ENCODE results near the gene COQ2.
"Not testable (repeated sequence)": the region's sequence is repeated elsewhere in the genome, so short reads cannot be mapped to it uniquely, and the experiment has no call there.

COQ2 gene

DNA sequence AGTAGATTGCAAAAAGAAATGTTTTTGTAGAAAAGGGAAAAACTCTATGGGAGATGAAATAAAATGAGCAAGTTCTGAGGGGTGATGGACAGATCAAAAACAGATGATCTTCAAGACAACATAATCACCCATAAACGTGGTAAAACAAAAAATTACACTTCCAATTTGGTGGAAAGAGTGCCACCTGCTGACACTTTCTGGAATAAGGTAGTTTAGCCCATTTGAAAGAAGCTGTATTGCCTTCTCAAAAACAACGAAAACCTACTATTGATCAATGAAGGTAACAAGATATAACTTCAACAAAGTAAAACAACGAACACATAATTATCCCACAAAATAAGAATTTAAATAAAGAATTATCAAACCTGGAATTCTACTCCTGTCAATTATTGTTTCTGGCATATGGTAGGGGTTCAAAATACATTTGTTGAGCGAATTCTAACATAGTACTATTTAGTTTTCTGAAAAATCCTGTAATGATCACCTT lies 2.5 kb downstream of the COQ2 start:
- peak; percentile 27 for DNase-seq

DNA sequence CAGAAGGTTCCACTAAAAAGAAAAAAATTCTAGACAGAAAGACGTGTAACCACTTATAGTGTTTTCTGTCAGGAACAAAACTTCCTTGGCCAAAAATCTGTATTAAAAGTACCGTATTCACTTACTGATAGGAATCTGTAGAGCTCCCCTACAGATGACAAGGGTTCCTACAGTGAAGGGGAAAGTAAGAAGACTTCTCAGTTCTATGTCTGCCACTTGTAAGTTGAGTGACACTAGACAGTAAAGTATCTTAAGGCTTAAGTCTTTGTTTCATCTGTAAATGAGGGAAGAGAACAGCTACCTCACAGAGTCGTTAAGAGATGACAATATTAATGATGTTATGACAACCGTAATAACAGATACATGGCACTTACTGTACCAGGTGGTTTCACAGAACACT lies 3.3 kb downstream of the COQ2 start:
- no peak for DNase-seq

DNA sequence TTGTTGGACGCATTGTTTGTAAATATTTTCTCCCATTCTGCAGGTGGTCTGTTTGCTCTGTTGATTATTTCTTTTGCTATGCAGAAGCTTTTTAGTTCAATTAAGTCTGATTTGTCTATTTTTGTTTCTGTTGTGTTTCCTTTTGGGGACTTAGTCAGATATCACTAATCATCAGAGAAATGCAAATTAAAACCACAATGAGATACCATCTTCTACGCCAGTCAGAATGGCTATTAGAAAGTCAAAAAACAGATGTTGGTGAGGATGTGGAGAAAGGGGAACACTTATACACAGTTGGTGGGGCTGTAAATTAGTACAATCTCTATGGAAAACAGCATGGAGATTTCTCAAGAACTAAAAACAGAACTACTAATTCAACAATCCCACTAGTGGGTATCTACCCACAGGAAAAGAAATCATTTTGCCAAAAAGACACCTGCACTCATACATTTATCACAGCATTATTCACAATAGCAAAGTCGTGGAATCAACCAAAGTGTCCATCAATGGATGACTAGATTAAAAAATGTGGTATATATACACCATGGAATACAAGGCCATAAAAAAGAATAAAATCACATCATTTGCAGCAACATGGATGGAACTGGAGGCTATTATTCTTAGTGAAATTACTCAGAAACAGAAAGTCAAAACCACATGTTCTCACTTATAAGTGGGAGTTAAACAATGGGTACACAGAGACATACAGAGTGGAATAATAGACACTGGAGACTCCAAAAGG lies 8.1 kb downstream of the COQ2 start:
- no peak for DNase-seq

DNA sequence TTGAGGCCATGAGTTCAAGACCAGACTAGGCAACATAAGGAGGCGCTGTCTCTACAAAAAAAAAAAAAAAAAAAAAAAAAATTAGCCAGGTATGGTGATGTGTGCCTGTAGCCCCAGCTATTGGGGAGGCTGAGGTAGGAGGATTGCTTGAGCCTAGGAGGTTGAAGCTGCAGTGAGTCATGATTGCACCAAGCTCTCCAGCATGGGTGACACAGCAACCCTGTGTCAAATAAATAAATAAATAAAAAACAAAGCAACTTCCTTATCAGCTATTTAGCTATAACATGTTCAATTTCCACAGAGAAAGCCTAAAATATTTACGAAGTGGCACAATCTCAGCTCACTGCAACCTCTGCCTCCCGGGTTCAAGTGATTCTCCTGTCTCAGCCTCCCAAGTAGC lies 10.7 kb downstream of the COQ2 start:
- not testable (repeated sequence) for DNase-seq

DNA sequence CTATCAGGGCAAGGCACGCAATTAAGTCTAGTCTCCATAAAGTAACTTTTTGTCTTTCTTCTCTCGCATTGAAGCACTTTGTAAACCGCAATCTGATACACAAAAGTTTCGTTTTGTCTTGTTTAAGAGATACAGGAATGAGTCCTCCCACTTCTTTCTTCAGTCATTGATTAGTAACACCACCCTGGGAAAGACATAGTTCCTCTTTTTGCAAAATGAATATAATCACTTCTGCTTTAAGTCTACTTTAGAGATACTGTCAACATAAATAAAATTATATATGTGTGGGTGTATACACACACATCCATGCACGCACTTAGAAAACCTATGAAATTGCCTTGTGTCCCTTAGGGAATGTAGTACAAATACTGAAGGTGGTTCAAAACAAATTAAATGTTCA lies 11.7 kb downstream of the COQ2 start:
- DNase-seq, result no peak

DNA sequence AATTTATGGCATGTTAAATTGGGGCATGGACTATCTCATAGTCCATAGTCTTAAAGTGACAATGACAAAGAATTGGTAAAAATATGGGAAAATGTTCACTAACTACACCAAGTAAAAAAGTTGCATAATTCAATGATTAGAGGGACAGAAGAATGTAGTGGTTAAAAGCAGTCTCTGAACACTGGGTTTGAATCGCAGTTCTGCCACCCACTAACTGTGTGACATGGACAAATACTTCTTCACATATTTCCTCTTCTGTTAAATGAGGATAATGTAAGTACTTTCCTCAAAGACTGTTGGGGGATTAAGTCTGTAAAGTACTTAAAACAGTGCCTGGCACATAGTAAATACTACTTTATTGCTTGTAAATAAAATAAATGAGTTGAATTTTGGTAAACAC lies 15.3 kb downstream of the COQ2 start:
- DNase-seq, result no peak

DNA sequence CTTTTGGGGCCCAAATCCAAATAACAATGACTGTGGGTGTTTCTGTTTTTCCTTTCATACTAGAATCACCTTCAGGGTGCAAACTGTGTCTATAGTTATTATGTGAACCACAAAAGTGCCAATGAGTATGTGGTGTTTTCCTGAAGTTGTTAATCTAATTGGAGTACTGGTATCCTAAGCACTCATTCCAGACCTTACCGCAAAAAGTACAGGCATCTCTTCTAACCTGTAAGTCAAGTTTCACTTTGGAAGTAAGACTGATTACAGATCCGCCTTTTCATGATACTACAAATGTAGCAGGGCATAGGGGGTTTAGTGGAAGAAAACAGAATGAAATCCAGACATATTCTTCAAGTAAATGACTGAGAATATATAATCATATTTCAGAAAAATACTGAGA lies 16.1 kb downstream of the COQ2 start:
- no peak for DNase-seq

DNA sequence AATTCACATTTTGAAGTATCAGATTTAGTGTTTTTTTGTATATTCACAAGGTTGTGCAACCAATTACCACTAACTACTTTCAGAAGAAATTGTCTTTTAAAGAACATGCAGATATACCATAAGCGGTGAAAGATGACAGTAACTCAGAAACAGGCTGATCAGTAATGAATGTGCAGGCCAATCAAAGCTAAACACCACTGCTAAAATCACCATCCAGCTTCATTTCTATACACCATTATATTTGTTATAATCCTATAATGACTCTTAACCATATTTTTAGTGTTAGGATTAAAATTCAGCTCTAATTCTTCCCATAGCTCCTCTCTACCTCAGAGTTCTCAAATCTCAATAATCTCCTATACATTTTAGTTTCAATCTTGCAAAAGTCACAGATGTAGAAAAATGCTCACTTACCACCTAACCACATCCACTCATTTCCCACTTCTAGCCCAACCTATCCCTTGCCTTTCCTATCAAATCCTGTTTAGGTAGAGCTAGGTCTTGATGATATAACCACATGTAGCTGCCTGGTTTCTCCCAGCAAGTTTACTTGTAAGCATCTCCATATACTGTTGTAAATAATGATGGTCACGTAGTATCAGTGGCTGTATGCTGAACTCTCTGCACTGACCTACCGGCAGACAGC lies 16.6 kb downstream of the COQ2 start:
- DNase-seq, result no peak

DNA sequence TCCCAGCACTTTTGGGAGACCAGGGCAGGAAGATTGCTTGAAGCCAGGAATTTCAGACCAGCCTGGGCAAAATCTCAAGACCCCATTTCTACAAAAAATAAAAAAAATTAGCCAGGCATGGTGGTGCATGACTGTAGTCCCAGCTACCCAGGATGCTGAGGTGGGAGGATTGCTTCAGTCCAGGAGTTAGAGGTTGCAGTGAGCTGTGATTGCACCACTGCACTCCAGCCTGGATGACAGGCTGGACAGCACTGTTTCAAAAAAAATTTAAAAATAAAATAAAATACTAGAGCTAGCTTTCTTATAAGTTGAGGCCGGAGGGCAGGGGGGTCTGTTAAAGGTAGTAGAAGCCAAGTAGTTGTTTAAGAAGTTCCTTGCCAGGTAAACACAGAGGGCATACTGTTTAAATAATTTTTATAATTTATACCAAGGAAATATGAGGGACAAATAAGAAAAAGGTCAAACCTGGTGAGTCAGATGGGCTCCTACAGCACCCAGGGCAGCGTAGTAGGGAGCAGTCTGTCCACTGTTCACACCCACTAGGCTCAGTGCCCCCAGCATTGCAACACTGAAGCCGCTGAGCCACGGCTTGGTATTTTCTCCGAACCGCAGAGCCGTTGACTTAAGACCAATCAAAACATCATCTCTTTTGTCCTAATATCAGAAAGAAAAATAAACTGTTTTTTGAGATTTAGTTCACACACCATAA lies 17.3 kb downstream of the COQ2 start:
- DNase-seq, result no peak

DNA sequence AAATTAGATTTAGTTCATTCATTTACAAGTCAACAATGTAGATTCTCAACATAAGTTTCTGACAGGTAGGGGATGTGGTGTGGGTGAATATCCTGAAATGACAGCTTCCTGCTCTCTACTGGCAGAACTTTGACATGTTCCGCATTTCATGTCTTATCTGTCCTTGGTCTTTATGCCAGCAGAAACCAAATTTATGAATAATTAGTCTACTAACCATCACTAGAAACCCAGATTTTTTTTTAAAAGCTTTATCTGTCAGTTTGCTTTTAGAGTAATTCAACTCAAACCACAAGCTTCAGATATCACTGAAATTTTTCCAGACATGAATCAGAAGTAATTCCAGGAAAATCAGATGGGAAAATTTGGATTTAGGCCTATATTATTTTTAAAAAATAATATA lies 17.9 kb downstream of the COQ2 start:
- DNase-seq, result no peak

DNA sequence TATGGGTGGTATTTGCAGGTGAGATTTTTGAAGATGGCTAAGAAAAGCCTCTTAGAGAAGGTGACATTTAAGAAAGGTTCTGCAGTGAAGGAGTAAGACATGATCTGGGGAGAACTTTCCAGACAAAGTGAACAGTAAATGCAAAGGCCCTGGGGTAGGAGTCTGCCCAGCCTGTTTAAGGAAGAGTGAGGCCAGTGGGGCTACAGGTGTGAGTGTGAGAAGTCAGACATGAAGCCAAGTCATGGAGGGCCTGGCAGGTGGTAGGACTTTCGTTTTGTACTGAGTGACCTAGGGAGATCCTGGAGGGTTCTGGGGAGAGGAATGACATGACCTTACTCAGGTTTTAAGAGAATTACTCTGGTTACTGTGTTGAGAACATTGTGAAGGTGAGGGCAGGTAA lies 21.5 kb downstream of the COQ2 start:
- no peak for DNase-seq

DNA sequence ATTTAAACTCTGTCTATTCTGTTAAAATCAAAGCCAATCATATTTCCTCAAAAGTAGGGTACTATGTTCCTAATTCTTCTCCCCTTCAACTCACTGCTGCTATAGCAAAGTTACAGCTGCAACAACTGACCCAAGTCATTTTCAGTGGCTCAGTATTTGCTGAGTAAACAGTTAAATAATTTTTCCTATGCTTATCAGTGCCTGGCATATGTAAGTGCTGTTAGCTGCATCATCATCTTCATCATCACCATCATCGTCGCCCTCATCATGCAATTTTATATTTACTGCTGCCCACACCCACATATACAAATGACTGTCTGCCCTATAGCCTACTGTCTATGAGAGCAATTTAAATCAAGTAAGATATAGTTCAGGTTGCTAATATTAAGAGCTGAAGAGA lies 21.9 kb downstream of the COQ2 start:
- no peak for DNase-seq

DNA sequence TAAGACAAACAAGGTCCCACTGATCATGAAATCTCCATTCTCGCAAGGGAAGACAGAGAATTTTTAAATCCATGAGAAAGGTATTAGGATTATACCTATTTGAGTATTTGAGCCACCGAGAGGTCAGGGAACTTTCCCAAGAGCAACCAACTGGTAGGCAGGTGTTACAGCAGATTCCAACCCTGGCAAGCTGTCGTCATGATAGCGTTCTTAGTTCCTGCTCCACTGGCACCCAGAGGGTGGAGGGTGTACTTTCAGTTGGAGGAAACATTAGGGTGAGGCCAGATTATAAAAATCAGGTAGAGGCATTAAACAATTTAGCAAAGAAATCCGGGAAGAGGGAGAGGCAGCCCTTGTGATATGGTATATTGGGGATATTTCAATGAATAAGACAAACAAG lies 23.3 kb downstream of the COQ2 start:
- DNase-seq, result no peak

DNA sequence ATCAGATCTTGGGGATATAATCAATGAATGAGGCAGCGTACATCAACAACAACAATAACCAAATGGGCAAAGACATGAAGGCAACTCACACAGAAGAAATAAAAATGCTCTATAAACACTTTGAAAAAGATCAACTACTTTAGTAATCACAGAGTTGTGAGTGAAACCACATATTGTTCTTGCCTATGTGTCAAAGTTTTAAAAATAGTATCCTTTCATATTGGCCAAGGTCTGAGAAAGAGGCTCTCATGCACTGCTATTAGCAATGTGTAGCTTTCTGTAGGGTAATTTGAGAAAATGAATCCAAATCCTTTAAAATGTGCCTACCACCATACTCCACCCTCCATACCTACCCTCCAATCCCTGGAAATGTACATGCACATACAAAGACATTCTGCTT lies 25.0 kb downstream of the COQ2 start:
- DNase-seq, result no peak

DNA sequence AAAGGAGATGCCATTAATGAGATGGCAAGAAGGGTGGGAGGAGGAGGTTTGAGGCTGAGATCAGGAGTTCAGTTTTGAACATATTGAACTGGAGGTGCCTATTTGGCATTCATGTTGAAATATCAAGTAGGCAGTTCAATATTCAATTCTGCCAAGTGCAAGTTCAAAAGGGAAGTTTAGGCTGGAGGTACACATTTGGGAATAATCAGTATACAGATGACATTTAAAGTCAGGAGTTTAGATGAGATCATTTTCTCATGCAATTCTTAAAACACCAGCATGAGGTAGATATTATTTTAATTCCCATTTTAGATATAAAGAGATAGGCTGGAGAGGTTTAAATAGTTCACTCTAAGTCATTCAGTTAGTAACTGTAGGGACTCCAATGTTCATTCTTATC lies 26.1 kb downstream of the COQ2 start:
- no peak for DNase-seq

DNA sequence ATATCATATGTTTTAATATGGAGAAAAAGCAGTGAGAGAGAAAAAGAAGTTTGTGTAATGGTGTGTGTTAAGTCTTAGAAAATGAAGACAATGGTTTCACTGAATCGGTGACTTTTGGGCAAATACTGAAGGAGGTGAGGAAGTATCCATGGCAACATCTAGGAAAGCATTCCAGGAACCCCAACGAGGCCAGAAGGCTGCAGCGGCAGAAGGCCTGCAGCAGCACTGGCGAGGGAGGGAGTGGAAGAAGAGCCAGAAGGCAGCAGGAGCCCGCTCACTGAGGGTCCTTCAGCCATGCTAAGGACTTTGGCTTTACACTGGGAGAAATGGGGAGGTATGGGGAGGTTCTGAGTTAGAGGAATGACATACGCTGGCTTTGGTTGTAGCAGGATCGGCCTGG lies 26.8 kb downstream of the COQ2 start:
- DNase-seq, result no peak

DNA sequence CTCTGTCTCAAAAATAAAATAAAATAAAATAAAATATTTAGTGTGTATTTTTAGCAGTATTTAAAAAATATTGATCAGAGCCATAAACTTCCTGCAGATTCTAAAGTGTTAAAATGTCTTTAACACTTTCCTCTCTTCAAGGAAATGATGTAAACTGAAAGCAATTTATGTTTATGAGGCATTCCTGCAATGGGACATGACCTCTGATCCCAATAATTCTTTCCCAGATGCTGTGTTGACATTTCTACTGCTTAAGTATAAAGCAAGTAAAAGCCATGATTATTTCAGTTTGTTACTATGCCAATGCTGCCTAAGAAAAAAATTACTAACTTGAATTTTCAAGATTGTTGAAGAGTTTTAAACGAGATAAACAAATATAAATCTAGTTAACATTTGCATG lies 29.0 kb downstream of the COQ2 start:
- no peak for DNase-seq

DNA sequence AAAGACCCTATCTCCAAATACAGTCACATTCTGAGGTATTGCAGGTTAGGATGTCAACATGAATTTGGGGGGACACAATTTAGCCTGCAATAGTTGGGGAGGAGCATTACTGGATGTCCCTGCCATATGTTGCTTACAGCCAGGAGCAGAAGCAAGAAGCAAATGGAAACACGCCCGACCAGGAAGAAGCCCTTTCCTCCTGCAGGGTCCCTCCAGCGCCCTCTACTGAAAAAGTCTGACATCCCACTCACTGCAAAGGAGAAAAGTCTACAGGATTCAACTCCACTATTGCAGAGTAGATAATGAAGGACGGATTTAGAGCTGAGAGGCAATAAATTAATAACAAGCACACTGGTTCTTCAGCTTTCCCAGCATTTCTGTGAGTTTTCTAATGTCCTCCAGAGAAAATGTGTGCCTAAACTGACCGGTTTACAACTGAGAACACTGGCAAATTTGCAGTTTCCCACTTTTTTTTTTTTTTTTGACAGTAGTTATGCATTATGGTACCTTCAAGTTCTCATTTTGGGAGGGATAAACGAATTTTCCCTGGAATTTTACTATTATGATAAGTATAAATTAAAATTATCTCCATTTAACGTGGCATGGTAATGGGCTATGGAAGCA lies 31.7 kb downstream of the COQ2 start:
- DNase-seq, result peak; percentile 45

DNA sequence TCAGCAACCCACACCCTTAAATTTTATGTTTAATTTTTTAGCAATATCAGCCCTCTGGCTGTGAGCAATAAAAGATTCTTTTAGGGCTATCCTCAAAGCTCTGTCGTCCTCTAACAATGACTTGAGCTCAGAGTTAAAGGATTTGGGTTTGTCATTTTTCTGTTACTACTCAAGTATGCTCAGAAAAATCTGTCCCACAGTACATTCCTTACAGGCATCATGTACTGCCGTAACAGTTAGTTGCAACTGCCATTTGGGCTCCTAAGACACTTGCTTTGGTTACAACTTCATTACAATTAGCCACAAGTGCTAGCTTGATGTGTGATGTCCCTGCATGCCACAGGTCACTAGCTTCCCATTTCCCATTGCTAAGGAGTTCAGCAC lies 33.2 kb downstream of the COQ2 start:
- DNase-seq, result no peak

DNA sequence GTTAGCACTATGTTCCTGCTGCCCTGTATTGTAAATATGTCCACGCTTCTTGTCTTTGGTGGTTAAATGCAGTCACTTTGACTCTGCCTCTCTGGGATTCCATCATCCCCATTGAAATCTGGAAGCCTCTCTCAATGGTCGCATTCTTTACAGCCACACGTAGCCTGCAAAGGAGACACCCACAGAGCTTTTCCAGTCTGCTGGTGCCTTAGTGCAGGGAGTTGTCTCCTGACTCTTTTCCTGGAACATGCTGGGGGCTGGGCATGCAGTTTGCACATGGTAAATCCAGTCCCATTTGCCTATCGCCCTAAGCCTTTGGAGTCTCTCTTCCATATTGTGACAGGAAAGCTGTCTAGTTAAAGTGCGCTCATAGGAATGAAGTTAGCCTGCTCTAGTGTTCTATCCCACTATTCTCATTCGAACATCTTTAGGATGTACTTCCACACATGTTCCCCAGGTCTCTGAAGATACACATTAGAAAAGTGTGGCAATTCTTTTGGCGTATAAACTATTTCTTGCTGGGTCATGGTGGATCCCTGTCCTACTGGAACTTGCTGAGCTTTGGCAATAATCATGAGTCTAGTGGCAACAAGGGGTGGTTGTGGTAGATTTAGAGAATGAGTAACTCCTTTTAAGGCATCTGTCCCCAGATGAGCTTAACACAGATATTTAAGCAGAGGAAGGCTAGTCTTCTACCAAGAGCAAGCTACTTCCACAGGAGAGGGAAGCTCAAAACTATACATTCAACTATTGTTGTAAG lies 33.7 kb downstream of the COQ2 start:
- no peak for DNase-seq

DNA sequence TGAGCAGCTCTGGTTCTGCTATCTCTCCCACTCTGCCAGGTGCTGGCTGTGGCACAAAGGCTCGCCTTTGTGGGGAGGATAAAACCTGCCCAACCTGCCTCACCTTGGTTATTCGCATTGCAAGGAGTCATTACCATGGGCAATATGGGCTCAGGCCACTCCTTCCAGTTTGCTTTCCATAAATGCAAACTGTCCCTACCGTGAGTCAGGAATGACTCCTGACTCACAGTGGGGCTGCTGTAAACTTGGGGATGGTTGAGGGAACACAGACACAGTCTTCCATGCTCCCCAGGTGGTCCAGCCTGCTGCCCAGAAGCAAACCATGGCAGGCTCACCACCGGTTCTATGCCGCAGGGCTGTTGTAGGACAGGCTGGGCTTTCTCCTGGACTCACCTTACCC lies 36.1 kb downstream of the COQ2 start:
- no peak for DNase-seq

DNA sequence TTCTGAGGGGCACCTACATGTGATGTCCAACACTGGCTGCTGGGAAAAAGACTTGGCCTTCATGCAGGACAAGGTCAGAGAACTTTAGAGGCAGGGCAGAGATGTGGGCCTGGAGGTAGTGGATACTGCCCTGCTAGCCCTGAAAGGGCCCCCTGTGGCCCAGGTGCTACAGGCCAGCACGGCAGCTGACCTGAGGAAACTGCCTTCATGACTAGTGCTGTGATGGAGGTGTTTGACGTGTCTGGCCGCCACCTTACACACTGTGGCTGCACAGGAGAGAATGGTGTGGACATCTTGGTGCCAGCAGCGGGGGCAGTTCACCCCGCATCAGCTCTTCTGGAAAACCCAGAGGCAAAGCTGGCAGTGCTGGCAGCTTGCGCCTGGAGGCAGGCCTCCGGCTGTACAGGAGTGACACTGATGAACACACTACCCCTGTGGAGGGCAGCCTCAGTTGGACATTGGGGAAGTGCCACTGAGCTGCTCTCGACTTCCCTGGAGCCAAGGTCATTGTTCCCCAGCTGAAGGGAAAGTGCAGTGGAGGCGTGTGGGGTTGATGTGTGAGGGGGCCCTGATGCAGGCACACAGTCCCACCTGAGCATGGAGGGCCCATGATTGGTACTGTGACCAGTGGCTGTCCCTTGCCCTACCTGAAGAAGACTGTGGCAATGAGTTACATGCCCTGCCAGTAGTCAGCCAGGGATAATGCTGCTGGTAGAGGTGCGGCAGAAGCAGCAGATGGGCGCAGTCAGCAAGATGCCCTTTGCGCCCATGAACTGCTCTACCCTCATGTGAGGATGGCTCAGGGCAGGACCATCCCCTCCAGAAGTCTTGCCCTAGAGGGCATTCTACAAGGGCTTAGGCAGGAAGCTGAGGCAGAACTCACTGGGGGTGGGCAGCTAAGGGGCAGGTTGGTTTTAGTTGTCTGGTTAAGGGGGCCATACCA lies 36.9 kb downstream of the COQ2 start:
- DNase-seq, result no peak
